PC-3 (cell line): Measurements from ENCODE around the gene ATOH1. TPM values are rescaled to one million over a fixed set of nuclear protein-coding genes. Genes with fewer than 3 reads are reported as not detected.

ENCODE experiments used
- ATAC-seq: fragments of 200-7000 bp; cut with Tn5 transposase; 2 replicates; pipeline ENCODE4 v1.9.1; 2020; ENCODE audit warnings: mild to moderate bottlenecking, moderate library complexity
- BruUV-seq: library from RNA; stranded (reverse); fragments of 400-500 nt; replicated peaks from 2 replicates; lab custom pipeline; 2021; lab: Mats Ljungman, UMichigan
- CTCF ChIA-PET: fragments of 300-600 bp; sonication (Branson Sonifier 250); formaldehyde crosslinking; loops from one replicate; lab custom pipeline; 2022; ENCODE audit warnings: antibody characterized with exemption; lab: Charles Lee
- POLR2A ChIA-PET: fragments of 300-600 bp; sonication (Branson Sonifier 250); formaldehyde crosslinking; loops from one replicate; lab custom pipeline; 2022; ENCODE audit warnings: antibody characterized with exemption; ENCODE audit not compliant: unreplicated experiment; lab: Charles Lee
- DNase-seq: peaks from one replicate; pipeline ENCODE4 v3.0.0-alpha.2; 2015
- H2AFZ ChIP-seq: fragments of 300-600 bp; sonication (generic); 2 replicates; pipeline ENCODE4 v1.6.0; 2016; ENCODE audit warnings: antibody characterized with exemption, low read length
- H3F3A ChIP-seq: fragments of 300-600 bp; sonication (generic); one replicate; pipeline ENCODE4 v1.6.0; 2017; ENCODE audit warnings: antibody characterized with exemption, low read length, control low read depth, mild to moderate bottlenecking; ENCODE audit not compliant: unreplicated experiment
- H3K27ac ChIP-seq: fragments of 300-600 bp; sonication (generic); 2 replicates; pipeline ENCODE4 v1.5.1; 2016; ENCODE audit warnings: mild to moderate bottlenecking, low read length
- H3K27me3 ChIP-seq: fragments of 300-600 bp; sonication (generic); 2 replicates; pipeline ENCODE4 v1.6.1; 2016; ENCODE audit warnings: low read length, mixed read lengths
- H3K36me3 ChIP-seq: fragments of 300-600 bp; sonication (generic); 2 replicates; pipeline ENCODE4 v1.6.1; 2016; ENCODE audit warnings: low read depth, mixed run types, low read length, mixed read lengths
- H3K4me1 ChIP-seq: fragments of 300-600 bp; sonication (generic); 2 replicates; pipeline ENCODE4 v1.5.1; 2016; ENCODE audit warnings: low read length; ENCODE audit not compliant: insufficient read depth
- H3K4me2 ChIP-seq: fragments of 300-600 bp; sonication (generic); 2 replicates; pipeline ENCODE4 v1.6.0; 2016; ENCODE audit warnings: low read length
- H3K4me3 ChIP-seq: fragments of 300-600 bp; sonication (generic); 2 replicates; pipeline ENCODE4 v1.5.1; 2016; ENCODE audit warnings: mild to moderate bottlenecking, low read length, mixed read lengths
- H3K79me2 ChIP-seq: fragments of 300-600 bp; sonication (generic); 2 replicates; pipeline ENCODE4 v1.6.1; 2017; ENCODE audit warnings: low read length, mixed read lengths
- H3K9ac ChIP-seq: fragments of 300-600 bp; sonication (generic); 2 replicates; pipeline ENCODE4 v1.6.0; 2016; ENCODE audit warnings: mild to moderate bottlenecking, low read length
- H3K9me2 ChIP-seq: fragments of 300-600 bp; sonication (generic); replicated peaks from 2 replicates; pipeline ENCODE4 v1.6.1; 2016; ENCODE audit warnings: mixed run types, low read length, mixed read lengths
- H3K9me3 ChIP-seq: fragments of 300-600 bp; sonication (generic); 2 replicates; pipeline ENCODE4 v1.6.1; 2016; ENCODE audit warnings: low read length, mixed read lengths
- H4K20me1 ChIP-seq: fragments of 300-600 bp; sonication (generic); 2 replicates; pipeline ENCODE4 v1.6.1; 2016; ENCODE audit warnings: low read length, mixed read lengths
- EZH2 ChIP-seq: fragments of 300-600 bp; sonication (generic); IDR thresholded peaks from one replicate; pipeline ENCODE4 v1.6.1; 2017; ENCODE audit warnings: antibody characterized with exemption, mild to moderate bottlenecking, low read length; ENCODE audit not compliant: unreplicated experiment
- EZH2phosphoT487 ChIP-seq: fragments of 300-600 bp; sonication (generic); IDR thresholded peaks from 2 replicates; pipeline ENCODE4 v1.6.1; 2018; ENCODE audit warnings: mild to moderate bottlenecking, antibody characterized with exemption, low read length, borderline replicate concordance
- intact Hi-C: fragments of 100-400 bp; cut with micrococcal nuclease; formaldehyde crosslinking; loops from 2 replicates; pipeline ENCODE4 v1.9.0; 2023
- total RNA-seq: library from RNA; depleted of rRNA; stranded (reverse); fragments of >200 nt; gene quantifications from 2 replicates; pipeline ENCODE4 v1.2.3, GENCODE V29; 2014
- TF ChIP-seq, protein P1 (sequence below): fragments of 300-600 bp; sonication (generic); conservative IDR thresholded peaks from 2 replicates; pipeline ENCODE4 v1.5.1; 2017; ENCODE audit warnings: antibody characterized with exemption, low read depth, mild to moderate bottlenecking, low read length

Gene ATOH1
- total RNA-seq, 1 experiment from 2014 or later, result not detected

DNA sequence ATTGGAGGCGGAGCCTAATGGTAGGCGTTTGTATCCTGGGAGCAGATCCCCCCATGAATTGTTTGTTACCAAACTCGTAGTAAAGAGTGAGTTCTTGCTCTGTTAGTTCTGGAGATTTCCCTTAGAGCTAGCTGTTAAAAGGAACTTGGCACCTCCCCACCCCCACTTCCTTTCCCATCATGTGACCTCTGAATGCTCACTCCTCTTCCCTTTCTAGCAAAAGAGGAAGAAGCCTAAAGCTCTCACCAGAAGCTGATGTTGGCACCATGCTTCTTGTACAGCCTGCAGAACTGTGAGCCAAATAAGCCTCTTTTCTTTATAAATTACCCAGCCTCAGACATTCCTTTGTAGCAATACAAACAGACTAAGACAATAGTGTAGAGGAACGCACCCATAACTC lies 13.8 kb upstream of the ATOH1 start:
- Histone ChIP-seq H3K9me2 (no peaks in the 10 kb centered on the region), H3F3A (no peaks in the 10 kb centered on the region), H4K20me1 (no peaks in the 10 kb centered on the region), H3K79me2 (no peaks in the 10 kb centered on the region), H3K9ac (no peak overlapping the region), H2AFZ (no peak overlapping the region), H3K27me3 (peaks cover 47% of the 10 kb centered on the region), H3K9me3 (no peaks in the 10 kb centered on the region), H3K36me3 (no peaks in the 10 kb centered on the region), H3K4me1 (no peaks in the 10 kb centered on the region), H3K4me2 (no peak overlapping the region), H3K4me3 (no peak overlapping the region), H3K27ac (no peak overlapping the region)
- no TSS peak for BruUV-seq
- TF ChIP-seq EZH2 (no peak), EZH2phosphoT487 (no peak)
- TF ChIP-seq, protein P1, sequence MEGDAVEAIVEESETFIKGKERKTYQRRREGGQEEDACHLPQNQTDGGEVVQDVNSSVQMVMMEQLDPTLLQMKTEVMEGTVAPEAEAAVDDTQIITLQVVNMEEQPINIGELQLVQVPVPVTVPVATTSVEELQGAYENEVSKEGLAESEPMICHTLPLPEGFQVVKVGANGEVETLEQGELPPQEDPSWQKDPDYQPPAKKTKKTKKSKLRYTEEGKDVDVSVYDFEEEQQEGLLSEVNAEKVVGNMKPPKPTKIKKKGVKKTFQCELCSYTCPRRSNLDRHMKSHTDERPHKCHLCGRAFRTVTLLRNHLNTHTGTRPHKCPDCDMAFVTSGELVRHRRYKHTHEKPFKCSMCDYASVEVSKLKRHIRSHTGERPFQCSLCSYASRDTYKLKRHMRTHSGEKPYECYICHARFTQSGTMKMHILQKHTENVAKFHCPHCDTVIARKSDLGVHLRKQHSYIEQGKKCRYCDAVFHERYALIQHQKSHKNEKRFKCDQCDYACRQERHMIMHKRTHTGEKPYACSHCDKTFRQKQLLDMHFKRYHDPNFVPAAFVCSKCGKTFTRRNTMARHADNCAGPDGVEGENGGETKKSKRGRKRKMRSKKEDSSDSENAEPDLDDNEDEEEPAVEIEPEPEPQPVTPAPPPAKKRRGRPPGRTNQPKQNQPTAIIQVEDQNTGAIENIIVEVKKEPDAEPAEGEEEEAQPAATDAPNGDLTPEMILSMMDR, result no peak
- POLR2A ChIA-PET, result no interaction called here
- CTCF ChIA-PET, result no interaction called here
- DNase-seq (no peak), ATAC-seq (no peak)
- intact Hi-C loops, result no loop called here

DNA sequence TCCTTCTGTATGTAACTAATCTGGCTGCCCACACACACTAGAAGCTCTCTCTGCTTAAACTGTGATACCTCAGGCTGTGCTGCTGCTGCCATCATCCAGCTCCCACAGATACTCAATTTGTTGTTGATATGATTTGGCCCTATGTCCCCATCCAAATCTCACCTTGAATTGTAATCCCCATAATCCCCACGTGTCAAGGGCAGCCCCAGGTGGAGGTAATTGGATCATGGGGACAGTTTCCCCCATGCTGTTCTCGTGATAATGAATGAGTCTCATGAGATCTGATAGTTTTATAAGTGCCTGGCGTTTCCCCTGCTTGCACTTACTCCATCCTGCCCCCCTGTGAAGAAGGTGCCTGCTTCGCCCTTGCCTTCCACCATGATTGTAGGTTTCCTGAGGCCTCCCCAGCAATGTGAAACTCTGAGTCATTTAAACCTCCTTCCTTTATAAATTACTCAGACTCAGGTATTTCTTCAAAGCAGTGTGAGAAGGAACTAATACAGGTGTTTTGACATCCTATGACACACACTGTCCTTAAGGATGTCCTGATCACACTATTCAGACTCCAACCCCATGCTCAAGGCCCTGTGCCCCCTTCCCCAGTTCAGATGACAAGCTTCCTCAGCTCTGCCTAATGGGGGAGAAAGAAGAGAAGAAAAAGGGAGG lies 2.9 kb upstream of the ATOH1 start:
- no peak for ATAC-seq
- no peak for DNase-seq
- peaks cover 62% of the 10 kb centered on the region for H3K27me3 ChIP-seq
- no peak overlapping the region for H3K9ac ChIP-seq
- H3K79me2 ChIP-seq, result no peaks in the 10 kb centered on the region
- no peaks in the 10 kb centered on the region for H3F3A ChIP-seq
- TF ChIP-seq EZH2phosphoT487, result no peak
- TF ChIP-seq, protein P1, result no peak
- TF ChIP-seq EZH2, result no peak
- H3K4me2 ChIP-seq, result no peak overlapping the region
- H3K9me2 ChIP-seq, result no peaks in the 10 kb centered on the region
- no peaks in the 10 kb centered on the region for H3K36me3 ChIP-seq
- no peak overlapping the region for H3K4me3 ChIP-seq
- H3K27ac ChIP-seq, result no peak overlapping the region
- H2AFZ ChIP-seq, result no peak overlapping the region
- POLR2A ChIA-PET, result no interaction called here
- no peaks in the 10 kb centered on the region for H4K20me1 ChIP-seq
- intact Hi-C loops, result no loop called here
- no peaks in the 10 kb centered on the region for H3K9me3 ChIP-seq
- BruUV-seq, result no TSS peak
- no peaks in the 10 kb centered on the region for H3K4me1 ChIP-seq
- CTCF ChIA-PET, result no interaction called here

DNA sequence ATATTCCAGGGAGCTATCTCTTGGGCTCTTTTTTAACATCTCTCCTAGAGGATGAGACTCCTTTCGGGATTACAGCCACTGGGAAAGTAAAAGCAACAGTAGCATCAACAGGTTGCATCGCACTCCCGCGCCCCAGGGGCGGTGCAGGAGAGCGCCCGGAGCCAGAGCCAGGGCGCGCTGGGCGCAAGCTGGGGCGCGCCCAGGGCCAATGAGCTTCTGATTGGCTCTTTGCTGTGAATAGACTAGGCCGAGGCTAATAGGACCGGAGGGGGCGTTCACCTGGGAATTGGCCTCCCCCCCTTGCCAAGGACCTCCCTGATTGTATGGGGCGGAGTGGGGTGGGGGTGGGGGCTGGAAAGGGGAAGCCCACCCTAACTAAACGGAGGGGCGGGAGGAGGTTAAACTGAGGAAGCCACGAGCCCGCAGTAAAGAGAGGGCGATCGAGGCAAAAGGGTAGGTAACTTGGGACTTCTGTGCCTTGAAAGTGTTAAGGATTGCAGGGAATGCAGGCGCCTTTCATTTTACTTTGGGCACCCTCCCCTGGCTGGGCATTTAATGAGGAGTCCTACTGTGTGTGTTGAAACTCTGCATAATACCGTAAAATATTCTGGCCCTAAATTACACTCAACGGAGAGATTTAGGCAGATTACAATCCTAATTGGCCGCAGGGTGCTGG lies 1.1 kb upstream of the ATOH1 start:
- ATAC-seq, result no peak
- intact Hi-C loops, result no loop called here
- H3K9me2 ChIP-seq, result no peaks in the 10 kb centered on the region
- DNase-seq, result no peak
- H3K36me3 ChIP-seq, result no peaks in the 10 kb centered on the region
- H3K4me1 ChIP-seq, result no peaks in the 10 kb centered on the region
- H3K4me2 ChIP-seq, result no peak overlapping the region
- BruUV-seq, result no TSS peak
- H4K20me1 ChIP-seq, result no peaks in the 10 kb centered on the region
- H3F3A ChIP-seq, result no peaks in the 10 kb centered on the region
- CTCF ChIA-PET, result no interaction called here
- POLR2A ChIA-PET, result interaction anchor here (0.7 kb wide), 1 partner anchor 1528 kb away, joined by 3 read pairs; no protein-coding TSS in a partner anchor
- no peak overlapping the region for H3K9ac ChIP-seq
- no peaks in the 10 kb centered on the region for H3K9me3 ChIP-seq
- peaks cover 66% of the 10 kb centered on the region for H3K27me3 ChIP-seq
- H2AFZ ChIP-seq, result no peak overlapping the region
- H3K4me3 ChIP-seq, result no peak overlapping the region
- H3K27ac ChIP-seq, result no peak overlapping the region
- TF ChIP-seq, protein P1, result no peak
- TF ChIP-seq EZH2 (no peak), EZH2phosphoT487 (no peak)
- no peaks in the 10 kb centered on the region for H3K79me2 ChIP-seq
